Bronchial epithelial cell (primary cell): Measurements from ENCODE around the gene MUTYH. TPM values are rescaled to one million over a fixed set of nuclear protein-coding genes. Genes with fewer than 3 reads are reported as not detected.

Experiments used
- DNase-seq: peaks from one replicate; pipeline ENCODE4 v3.0.0-alpha.2; 2010; ENCODE audit warnings: low read depth
- FAIRE-seq: peaks from 2 replicates; lab custom pipeline; 2011; peaks lifted over from hg19 to GRCh38; lab: Jason Lieb, UNC
- H3K27me3 ChIP-seq: 2 replicates; pipeline ENCODE4 v1.5.1; 2011; ENCODE audit warnings: low read length; ENCODE audit not compliant: control insufficient read depth, insufficient read depth
- H3K36me3 ChIP-seq: 2 replicates; pipeline ENCODE4 v1.5.1; 2011; ENCODE audit warnings: low read length; ENCODE audit not compliant: control insufficient read depth, insufficient read depth
- H3K4me3 ChIP-seq: 2 replicates; pipeline ENCODE4 v1.5.1; 2011; ENCODE audit warnings: mild to moderate bottlenecking, low read depth, low read length, control low read depth
- total RNA-seq: library from RNA; depleted of rRNA; stranded (reverse); fragments of >200 nt; gene quantifications from 2 replicates; pipeline ENCODE4 v1.2.1, GENCODE V29; 2014
- TF ChIP-seq, protein P1 (sequence below): IDR thresholded peaks from 2 replicates; pipeline ENCODE4 v1.5.1; 2011; ENCODE audit warnings: mild to moderate bottlenecking, moderate library complexity, low read length, control low read depth, inconsistent platforms; ENCODE audit not compliant: insufficient read depth, severe bottlenecking

Gene MUTYH
- total RNA-seq, 1 donor from 2014 or later: 20.5 TPM

DNA sequence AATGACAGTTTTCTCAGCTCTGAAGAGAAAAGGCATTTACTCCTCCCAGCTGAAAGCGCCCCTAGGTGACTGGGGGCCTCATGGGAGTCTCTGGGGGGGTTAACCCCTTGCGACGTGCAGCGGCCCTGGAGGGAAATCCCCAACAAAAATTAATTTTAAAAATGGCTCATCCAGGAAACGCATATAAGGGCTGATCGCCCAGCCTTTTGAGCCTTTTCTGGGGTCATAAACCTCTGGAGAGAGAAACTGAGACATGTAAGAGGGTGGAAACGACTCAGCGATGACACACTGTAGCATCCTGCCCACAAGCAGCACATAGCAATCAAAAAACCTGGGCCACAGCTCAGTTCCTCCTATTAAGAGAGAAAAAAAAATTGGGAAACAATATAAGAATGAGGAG lies 33.9 kb downstream of the MUTYH start:
- TF ChIP-seq, protein P1, sequence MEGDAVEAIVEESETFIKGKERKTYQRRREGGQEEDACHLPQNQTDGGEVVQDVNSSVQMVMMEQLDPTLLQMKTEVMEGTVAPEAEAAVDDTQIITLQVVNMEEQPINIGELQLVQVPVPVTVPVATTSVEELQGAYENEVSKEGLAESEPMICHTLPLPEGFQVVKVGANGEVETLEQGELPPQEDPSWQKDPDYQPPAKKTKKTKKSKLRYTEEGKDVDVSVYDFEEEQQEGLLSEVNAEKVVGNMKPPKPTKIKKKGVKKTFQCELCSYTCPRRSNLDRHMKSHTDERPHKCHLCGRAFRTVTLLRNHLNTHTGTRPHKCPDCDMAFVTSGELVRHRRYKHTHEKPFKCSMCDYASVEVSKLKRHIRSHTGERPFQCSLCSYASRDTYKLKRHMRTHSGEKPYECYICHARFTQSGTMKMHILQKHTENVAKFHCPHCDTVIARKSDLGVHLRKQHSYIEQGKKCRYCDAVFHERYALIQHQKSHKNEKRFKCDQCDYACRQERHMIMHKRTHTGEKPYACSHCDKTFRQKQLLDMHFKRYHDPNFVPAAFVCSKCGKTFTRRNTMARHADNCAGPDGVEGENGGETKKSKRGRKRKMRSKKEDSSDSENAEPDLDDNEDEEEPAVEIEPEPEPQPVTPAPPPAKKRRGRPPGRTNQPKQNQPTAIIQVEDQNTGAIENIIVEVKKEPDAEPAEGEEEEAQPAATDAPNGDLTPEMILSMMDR: no peak
- Histone ChIP-seq H3K27me3 (no peaks in the 10 kb centered on the region), H3K4me3 (no peak overlapping the region), H3K36me3 (no peaks in the 10 kb centered on the region)
- FAIRE-seq (no peak), DNase-seq (peak; percentile 27)

DNA sequence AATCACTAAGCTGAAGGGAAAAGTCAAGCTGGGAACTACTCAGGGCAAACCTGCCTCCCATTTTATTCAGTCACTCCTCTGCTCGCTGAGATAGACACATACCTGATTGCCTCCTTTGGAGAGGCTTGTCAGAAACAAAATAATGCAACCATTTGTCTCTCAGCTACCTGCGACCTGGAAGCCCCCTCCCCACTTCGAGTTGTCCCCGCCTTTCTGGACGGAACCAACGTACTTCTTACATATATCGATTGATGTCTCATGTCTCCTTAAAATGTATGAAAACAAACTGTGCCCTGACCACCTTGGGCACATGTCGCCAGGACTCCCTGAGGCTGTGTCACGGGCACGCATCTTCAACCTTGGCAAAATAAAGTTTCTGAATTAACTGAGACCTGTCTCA lies 35.0 kb downstream of the MUTYH start:
- no peaks in the 10 kb centered on the region for H3K36me3 ChIP-seq
- TF ChIP-seq, protein P1: no peak
- no peak for FAIRE-seq
- no peak for DNase-seq
- H3K27me3 ChIP-seq: no peaks in the 10 kb centered on the region
- no peak overlapping the region for H3K4me3 ChIP-seq

DNA sequence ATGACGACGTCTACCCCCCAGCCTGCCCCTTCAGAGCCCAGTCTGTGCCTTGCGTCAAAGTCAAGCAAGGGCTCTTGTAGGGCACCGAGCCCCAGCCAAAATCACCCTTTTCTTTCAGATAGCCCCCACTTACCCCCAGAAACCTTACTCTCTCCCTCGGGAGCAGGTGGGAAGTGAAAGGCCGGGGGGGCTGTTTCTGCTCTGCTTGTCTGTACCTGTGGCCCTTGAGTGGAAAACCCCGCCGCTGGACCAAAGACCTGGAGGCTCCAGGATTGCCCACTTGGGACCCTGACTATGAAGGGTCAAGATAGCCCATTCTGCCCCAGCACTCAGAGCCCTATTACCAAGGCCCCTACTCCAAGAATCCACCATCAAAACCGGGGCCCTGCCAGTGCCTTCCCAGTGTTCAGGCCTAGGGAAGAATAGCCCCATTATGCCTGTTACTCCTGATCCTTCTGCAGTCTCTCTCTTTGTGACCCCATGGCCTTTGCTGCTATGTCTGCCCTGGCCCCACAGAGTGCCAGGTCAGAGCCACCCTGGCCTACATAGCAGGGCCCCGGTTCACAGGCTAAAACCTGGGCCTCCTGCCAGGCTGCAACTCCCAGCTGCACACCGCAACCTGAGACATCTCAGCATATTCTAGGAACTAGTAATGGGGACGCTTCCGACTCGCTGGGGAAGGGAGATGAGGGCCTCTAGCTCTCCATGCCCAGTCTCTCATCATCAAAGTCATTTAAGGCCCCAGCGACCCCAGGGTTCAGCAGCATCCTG lies 35.7 kb downstream of the MUTYH start:
- FAIRE-seq: no peak

DNA sequence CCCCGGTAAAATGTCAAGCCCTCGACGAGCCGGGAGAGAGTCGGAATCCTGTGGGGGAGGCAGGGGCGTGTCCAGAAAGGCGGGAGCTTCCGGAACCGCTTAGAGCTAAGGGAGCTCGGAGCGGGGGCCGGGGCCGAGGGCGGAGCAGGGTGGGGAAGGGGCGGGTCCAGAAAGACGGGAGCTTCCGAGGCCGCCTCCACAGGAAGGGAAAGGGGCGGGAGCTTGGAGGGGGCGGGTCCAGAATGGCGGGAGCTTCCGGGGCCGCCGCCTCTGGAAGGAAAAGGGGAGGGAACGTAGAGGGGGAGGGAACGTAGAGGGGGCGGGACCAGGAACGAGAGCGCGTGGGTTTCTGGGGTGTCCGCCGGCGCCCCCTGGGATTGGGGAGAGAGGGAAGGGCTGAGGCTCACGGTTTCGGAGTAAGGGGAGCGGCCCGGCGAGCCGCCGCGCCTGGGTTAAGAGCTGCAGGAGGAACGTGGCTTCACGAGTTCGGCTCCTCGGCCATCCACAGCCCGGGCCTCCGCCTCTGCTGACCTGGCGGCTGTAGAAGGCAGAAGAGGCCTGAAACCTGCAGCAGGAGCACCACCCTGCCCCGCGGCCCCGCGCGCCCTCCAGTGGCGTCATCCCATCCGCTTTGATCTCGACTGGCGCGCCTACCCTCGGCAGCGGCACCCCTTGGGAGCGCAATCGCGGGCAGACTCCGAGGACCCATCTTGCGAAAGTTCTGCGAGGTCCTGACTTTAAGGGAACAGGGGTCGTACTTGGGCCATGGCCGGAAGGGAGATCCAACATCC lies 36.5 kb downstream of the MUTYH start:
- TF ChIP-seq, protein P1: peak; percentile 68
- no peaks in the 10 kb centered on the region for H3K27me3 ChIP-seq
- H3K4me3 ChIP-seq: peak overlapping the region; percentile 75
- H3K36me3 ChIP-seq: no peaks in the 10 kb centered on the region
- peak; percentile 89 for DNase-seq
- FAIRE-seq: no peak

More for the DNA sequence above, 35.7 kb downstream of the MUTYH start:
- TF ChIP-seq, protein P1: no peak
- no peaks in the 10 kb centered on the region for H3K36me3 ChIP-seq
- DNase-seq: peak; percentile 32
- H3K27me3 ChIP-seq: no peaks in the 10 kb centered on the region
- peak overlapping the region; percentile 75 for H3K4me3 ChIP-seq

DNA sequence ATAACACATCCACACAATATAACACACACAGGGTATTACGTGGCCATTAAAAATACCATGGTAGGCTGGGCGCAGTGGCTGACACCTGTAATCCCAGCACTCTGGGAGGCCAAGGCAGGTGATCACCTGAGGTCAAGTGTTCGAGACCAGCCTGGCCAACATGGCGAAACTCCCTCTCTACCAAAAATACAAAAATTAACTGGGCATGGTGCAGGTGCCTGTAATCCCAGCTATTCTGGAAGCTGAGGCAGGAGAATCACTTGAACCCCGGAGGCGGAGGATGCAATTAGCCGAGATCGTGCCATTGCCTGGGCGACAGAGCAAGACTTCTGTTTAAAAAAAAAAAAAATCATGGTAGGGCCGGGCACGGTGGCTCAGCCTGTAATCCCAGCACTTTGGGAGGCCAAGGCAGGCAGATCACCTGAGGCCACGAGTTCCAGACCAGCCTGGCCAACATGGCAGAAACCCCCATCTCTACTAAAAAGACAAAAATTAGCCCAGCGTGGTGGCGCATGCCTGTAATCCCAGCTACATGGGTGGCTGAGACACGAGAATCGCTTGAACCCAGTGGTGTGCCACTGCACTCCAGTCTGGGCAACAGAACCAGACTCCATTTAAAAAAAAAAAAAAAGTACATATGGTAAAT lies 37.6 kb downstream of the MUTYH start:
- DNase-seq (no peak), FAIRE-seq (no peak)
- H3K27me3 ChIP-seq: no peaks in the 10 kb centered on the region
- H3K36me3 ChIP-seq: no peaks in the 10 kb centered on the region
- TF ChIP-seq, protein P1: no peak
- H3K4me3 ChIP-seq: peak overlapping the region; percentile 75
